CD4-positive, alpha-beta T cell treated with Interleukin-17A for 1 hour (primary cell): Measurements from ENCODE around the gene SORD.

Experiments used
- DNase-seq: peaks from one replicate; pipeline ENCODE4 v3.0.0-alpha.2; 2020

SORD gene

GRCh38 chr15:45118131-45118588, 95.2 kb downstream of the SORD start:
- DNase-seq = peak; percentile 85

GRCh38 chr15:45118996-45119395, 96.0 kb downstream of the SORD start:
- no peak for DNase-seq

GRCh38 chr15:45120081-45120972, 97.3 kb downstream of the SORD start:
- no peak for DNase-seq

GRCh38 chr15:45121020-45121419, 98.0 kb downstream of the SORD start:
- no peak for DNase-seq

- no peak for DNase-seq
Observed at GRCh38 chr15:45121706-45122417, 98.9 kb downstream of the SORD start.

GRCh38 chr15:45122719-45123118, 99.7 kb downstream of the SORD start:
- no peak for DNase-seq

GRCh38 chr15:45123397-45123796, 100.4 kb downstream of the SORD start:
- no peak for DNase-seq

GRCh38 chr15:45126535-45127158, 103.7 kb downstream of the SORD start:
- peak; percentile 66 for DNase-seq
